Choroid plexus epithelial cell (primary cell): ENCODE data around the gene PNLDC1.
"Not testable (repeated sequence)": the region's sequence is repeated elsewhere in the genome, so short reads cannot be mapped to it uniquely, and the experiment has no call there.

ENCODE experiments used
- DNase-seq: peaks from one replicate; pipeline ENCODE4 v3.0.0-alpha.2; 2010; ENCODE audit warnings: low read depth
- H3K4me3 ChIP-seq: 2 replicates; pipeline ENCODE4 v1.5.1; 2011; ENCODE audit warnings: low read depth, mild to moderate bottlenecking, control low read depth, low read length, moderate library complexity
- CTCF ChIP-seq: conservative IDR thresholded peaks from 2 replicates; pipeline ENCODE4 v1.5.1; 2011; ENCODE audit warnings: low read depth, mild to moderate bottlenecking, control low read depth, inconsistent platforms, low read length, moderate library complexity

Gene PNLDC1

DNA sequence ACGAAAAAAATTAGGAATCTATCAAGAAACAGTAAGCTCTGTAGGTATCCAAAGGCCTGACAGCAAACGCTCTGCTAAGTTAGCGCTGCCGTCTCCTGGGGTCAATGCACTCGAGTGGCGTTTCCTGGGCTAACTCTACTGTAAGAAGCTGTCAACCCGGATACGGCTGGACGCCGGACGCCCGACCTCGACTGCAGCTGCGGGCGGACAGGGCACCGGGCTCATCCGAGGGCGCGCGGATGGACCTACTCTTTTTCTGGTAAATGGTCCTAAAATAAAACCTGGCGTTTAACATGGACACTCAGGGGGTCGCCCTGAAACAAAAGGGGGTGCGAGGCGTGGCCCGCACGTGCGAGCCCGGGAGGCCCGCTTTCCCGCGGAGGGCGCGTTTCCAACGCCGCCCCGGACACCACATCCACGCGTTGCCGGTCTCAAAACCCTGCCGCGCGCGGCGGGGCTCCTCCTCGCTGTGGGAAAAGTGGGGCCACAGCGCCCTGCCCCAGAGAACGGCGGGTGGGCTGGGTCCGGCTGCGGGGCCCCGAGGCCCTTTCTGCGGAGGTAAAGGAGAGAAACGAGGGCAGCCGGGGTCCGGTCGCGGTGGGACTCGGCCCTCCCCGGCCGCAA, 11.2 kb upstream of the PNLDC1 start:
- TF ChIP-seq CTCF = no peak

DNA sequence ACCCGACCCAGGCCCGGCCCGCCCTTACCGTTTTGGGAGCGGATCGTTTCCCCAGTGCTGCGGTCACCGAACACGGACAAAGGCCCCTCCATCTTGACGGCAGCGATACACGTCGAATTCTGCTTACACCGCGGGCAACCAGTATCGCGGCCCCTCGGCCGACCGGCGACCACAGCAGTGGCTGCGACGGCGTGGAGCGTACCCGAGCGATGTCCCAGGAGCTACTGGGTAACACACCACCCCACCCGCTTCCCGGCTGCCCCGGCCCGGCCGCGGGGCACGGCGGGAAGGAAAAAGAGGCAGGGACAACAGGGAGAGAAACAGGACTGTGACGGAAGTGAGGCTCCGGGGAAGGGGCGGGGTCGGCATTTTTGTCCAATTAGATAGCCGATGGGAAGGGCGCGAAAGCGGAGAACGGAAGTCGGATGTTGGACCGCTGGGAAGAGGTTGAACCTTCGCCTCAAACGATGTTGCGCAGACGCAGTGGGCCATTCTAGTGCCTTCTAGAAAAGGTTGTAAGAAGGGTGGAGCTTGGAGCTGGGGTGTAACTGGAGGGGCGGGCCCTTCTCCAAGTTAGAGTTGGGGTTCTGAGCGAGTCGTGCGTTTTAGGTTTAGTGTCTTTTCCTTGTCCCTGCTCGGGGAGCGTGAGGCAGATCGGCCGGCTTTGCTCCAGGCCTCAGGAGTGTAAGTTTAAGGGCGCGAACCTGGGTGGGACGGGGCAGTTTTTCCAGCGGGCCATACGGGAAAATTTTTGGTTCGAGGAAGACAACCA, 10.5 kb upstream of the PNLDC1 start, which contains the start of gene TCP1:
TSS of gene TCP1 (minus strand) at position 226 of the 772 bp plus-strand sequence. CDS start at position 92, 134 bp downstream.
- H3K4me3 ChIP-seq = peak within 1 kb of the TSS; percentile 100
- DNase-seq = peak; percentile 100
- no peak for TF ChIP-seq CTCF

More for the DNA sequence above, 11.2 kb upstream of the PNLDC1 start:
- peak overlapping the region; percentile 100 for H3K4me3 ChIP-seq
- peak; percentile 57 for DNase-seq

- peak; percentile 99 for DNase-seq
- H3K4me3 ChIP-seq = peak within 1 kb of the TSS; percentile 100
- no peak for TF ChIP-seq CTCF
Observed at GRCh38 chr6:159790149-159790955, 9.7 kb upstream of the PNLDC1 start, which contains the start of gene MRPL18. Gene MRPL18, plus strand, starts transcription at chr6:159790467. Its CDS starts 121 bp downstream, at chr6:159790588.

DNA sequence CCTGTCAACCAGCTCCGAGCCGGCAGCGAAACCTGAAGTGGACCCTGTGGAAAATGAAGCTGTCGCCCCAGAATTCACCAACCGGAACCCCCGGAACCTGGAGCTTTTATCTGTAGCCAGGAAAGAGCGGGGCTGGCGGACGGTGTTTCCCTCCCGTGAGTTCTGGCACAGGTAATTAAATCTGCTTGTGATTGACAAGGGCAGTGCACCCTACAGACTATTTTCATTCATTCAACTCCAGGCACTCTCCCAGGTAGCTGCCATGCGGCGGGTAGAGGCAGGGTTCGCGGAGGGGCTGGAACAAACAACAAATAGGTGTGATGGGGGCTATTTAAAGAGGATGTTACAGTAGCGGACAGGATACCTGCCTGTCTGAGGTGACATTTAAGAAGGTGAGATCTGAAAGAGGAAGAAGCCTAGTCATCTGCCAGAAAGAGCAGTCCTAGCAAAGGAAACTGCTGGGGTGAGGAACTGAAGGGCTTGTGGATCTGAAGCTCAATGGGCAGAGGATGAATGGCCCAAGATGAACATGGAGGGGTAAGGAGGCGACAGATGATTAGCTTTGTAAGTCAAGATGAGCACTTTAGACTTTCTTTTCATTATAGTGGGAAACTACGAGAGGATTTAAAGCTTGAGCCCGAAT, 9.0 kb upstream of the PNLDC1 start:
- H3K4me3 ChIP-seq = peak overlapping the region; percentile 82
- TF ChIP-seq CTCF = no peak
- DNase-seq = no peak

DNA sequence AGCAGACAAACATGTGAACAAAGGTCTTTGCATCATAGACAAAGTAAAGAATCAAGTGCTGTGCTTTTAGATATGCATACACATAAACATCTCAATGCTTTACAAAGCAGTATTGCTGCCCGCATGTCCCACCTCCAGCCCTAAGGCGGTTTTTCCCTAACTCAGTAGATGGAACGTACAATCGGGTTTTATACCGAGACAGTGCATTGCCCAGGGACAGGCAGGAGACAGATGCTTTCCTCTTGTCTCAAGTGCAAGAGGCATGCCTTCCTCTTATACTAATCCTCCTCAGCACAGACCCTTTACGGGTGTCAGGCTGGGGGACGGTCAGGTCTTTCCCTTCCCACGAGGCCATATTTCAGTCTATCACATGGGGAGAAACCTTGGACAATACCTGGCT, 5.1 kb upstream of the PNLDC1 start:
- not testable (repeated sequence) for H3K4me3 ChIP-seq, DNase-seq

GRCh38 chr6:159797554-159797953, 2.5 kb upstream of the PNLDC1 start:
- TF ChIP-seq CTCF = no peak
- no peak overlapping the region for H3K4me3 ChIP-seq

More at GRCh38 chr6:159797554-159797953, 2.5 kb upstream of the PNLDC1 start:
- no peak for DNase-seq
